NCI-H2029 (cell line): ENCODE data around the gene RANBP3L.
"Not testable (repeated sequence)": the region's sequence is repeated elsewhere in the genome, so short reads cannot be mapped to it uniquely, and the experiment has no call there.

ENCODE experiments used
- DNase-seq: peaks from one replicate; lab custom pipeline; 2025; lab: John Stamatoyannopoulos, UW

Gene RANBP3L

GRCh38 chr5:36301858-36302603 lies at the start of gene RANBP3L:
Gene RANBP3L (minus strand): TSS chr5:36301902. CDS start chr5:36301416, 486 bp downstream.
- DNase-seq, result no peak

GRCh38 chr5:36346896-36347690 lies 45.4 kb upstream of the RANBP3L start:
- no peak for DNase-seq

- no peak for DNase-seq
Measured at GRCh38 chr5:36344899-36345298, 43.2 kb upstream of the RANBP3L start.

GRCh38 chr5:36341720-36342119 lies 40.0 kb upstream of the RANBP3L start:
- DNase-seq, result not testable (repeated sequence)

- no peak for DNase-seq
Measured at GRCh38 chr5:36337597-36337996, 35.9 kb upstream of the RANBP3L start.

- DNase-seq, result no peak
Measured at GRCh38 chr5:36334315-36334714, 32.6 kb upstream of the RANBP3L start.

GRCh38 chr5:36332720-36333119 lies 31.0 kb upstream of the RANBP3L start:
- not testable (repeated sequence) for DNase-seq

- DNase-seq, result no peak
Measured at GRCh38 chr5:36325196-36325595, 23.5 kb upstream of the RANBP3L start.

GRCh38 chr5:36323926-36324781 lies 22.5 kb upstream of the RANBP3L start:
- no peak for DNase-seq

- DNase-seq, result no peak
Measured at GRCh38 chr5:36312953-36313672, 11.4 kb upstream of the RANBP3L start.

GRCh38 chr5:36311956-36312355 lies 10.3 kb upstream of the RANBP3L start:
- DNase-seq, result no peak

- no peak for DNase-seq
Measured at GRCh38 chr5:36310138-36310537, 8.4 kb upstream of the RANBP3L start.

GRCh38 chr5:36305571-36306326 lies 4.0 kb upstream of the RANBP3L start:
- peak; percentile 66 for DNase-seq

GRCh38 chr5:36304095-36304805 lies 2.5 kb upstream of the RANBP3L start:
- DNase-seq, result no peak

- no peak for DNase-seq
Measured at GRCh38 chr5:36300927-36301540, 668 bp downstream of the RANBP3L start.

- DNase-seq, result no peak
Measured at GRCh38 chr5:36300191-36300926, 1.3 kb downstream of the RANBP3L start.

GRCh38 chr5:36298552-36298951 lies 3.1 kb downstream of the RANBP3L start:
- DNase-seq, result no peak

GRCh38 chr5:36297653-36298052 lies 4.0 kb downstream of the RANBP3L start:
- DNase-seq, result no peak
